ENCODE results near the gene DDR2.

The DDR2 gene

GRCh38 chr1:162629651-162630050 is 2.6 kb upstream of the DDR2 start:
- no peak overlapping the region for H3K27ac ChIP-seq (ENCODE audit: low read depth, low read length)
- WGBS, result 97% methylated on average over 2 of the region's 2 CpGs
- H3K4me1 ChIP-seq (ENCODE audit: insufficient read depth, low read length), result peaks cover 9% of the 10 kb centered on the region; the same call in 1 of the 2 replicates
- no peak overlapping the region for H3K9ac ChIP-seq (ENCODE audit: low read depth, low read length)
- H3K9me3 ChIP-seq (ENCODE audit: insufficient read depth, low read depth, low read length), result no peaks in the 10 kb centered on the region
- H3K36me3 ChIP-seq (ENCODE audit: insufficient read depth, low read length), result no peaks in the 10 kb centered on the region
- no peaks in the 10 kb centered on the region for H3K27me3 ChIP-seq (ENCODE audit: insufficient read depth, low read length)
- no peak overlapping the region for H3K4me3 ChIP-seq (ENCODE audit: low read length)

GRCh38 chr1:162631546-162632191 is 595 bp upstream of the DDR2 start:
- WGBS, result 84% methylated on average over 8 of the region's 10 CpGs
- Histone ChIP-seq H3K9ac (ENCODE audit: low read depth, low read length) (no peak overlapping the region), H3K27ac (ENCODE audit: low read depth, low read length) (no peak overlapping the region), H3K27me3 (ENCODE audit: insufficient read depth, low read length) (no peaks in the 10 kb centered on the region), H3K9me3 (ENCODE audit: insufficient read depth, low read depth, low read length) (no peaks in the 10 kb centered on the region), H3K36me3 (ENCODE audit: insufficient read depth, low read length) (no peaks in the 10 kb centered on the region), H3K4me1 (ENCODE audit: insufficient read depth, low read length) (peaks cover 9% of the 10 kb centered on the region; the same call in 1 of the 2 replicates), H3K4me3 (ENCODE audit: low read length) (no peak overlapping the region)

GRCh38 chr1:162632698-162633080 is 425 bp downstream of the DDR2 start:
- no peak overlapping the region for H3K27ac ChIP-seq (ENCODE audit: low read depth, low read length)
- H3K9me3 ChIP-seq (ENCODE audit: insufficient read depth, low read depth, low read length), result no peaks in the 10 kb centered on the region
- H3K9ac ChIP-seq (ENCODE audit: low read depth, low read length), result peak overlapping the region; percentile 17; the same call in 1 of the 2 replicates
- no peaks in the 10 kb centered on the region for H3K36me3 ChIP-seq (ENCODE audit: insufficient read depth, low read length)
- peaks cover 9% of the 10 kb centered on the region; the same call in 1 of the 2 replicates for H3K4me1 ChIP-seq (ENCODE audit: insufficient read depth, low read length)
- WGBS, result 88% methylated on average over 4 of the region's 4 CpGs
- H3K27me3 ChIP-seq (ENCODE audit: insufficient read depth, low read length), result no peaks in the 10 kb centered on the region
- H3K4me3 ChIP-seq (ENCODE audit: low read length), result peak overlapping the region; percentile 18; the same call in 1 of the 2 replicates

DNA sequence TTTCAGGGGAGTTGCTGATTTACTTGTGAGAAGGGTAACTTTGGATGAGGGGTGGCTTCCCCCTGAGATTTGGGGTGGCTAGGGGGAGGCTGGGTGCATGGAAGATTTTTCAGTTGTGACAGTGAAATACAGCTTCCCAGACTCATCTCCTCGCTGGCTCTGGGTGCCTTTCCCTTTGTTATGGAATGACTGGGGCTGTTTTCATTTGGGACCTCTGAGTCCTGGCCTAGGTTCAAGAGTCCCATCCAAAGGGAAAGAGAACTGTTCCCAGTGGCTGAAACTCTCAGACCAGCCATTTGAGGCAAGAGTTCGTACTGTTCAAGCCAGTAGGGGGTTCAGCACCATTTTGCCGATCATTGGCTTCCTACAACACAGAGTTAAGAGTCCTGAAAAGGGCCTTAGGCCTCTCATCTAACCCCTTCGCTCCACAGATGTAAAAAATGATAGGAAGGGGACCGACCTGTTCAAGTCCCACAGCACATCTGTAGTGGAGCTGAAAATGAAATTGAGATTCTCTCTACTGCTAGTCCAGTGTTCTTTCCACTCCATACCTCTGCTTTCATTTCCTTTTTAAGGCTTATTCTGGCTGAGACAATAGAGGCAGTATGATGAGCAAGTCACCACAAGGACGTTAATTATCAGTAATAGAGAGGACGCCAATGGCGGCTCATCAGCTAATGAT is 958 bp downstream of the DDR2 start:
- Histone ChIP-seq H3K36me3 (ENCODE audit: insufficient read depth, low read length) (no peaks in the 10 kb centered on the region), H3K27ac (ENCODE audit: low read depth, low read length) (no peak overlapping the region), H3K4me1 (ENCODE audit: insufficient read depth, low read length) (peaks cover 9% of the 10 kb centered on the region; the same call in 1 of the 2 replicates), H3K4me3 (ENCODE audit: low read length) (peak overlapping the region; percentile 18; the same call in 1 of the 2 replicates), H3K9me3 (ENCODE audit: insufficient read depth, low read depth, low read length) (no peaks in the 10 kb centered on the region), H3K9ac (ENCODE audit: low read depth, low read length) (no peak overlapping the region), H3K27me3 (ENCODE audit: insufficient read depth, low read length) (no peaks in the 10 kb centered on the region)
- WGBS, result 91% methylated on average over 8 of the region's 8 CpGs

- Histone ChIP-seq H3K27ac (ENCODE audit: low read depth, low read length) (no peak overlapping the region), H3K27me3 (ENCODE audit: insufficient read depth, low read length) (no peaks in the 10 kb centered on the region), H3K9ac (ENCODE audit: low read depth, low read length) (no peak overlapping the region), H3K4me1 (ENCODE audit: insufficient read depth, low read length) (peaks cover 9% of the 10 kb centered on the region; the same call in 1 of the 2 replicates), H3K36me3 (ENCODE audit: insufficient read depth, low read length) (no peaks in the 10 kb centered on the region), H3K4me3 (ENCODE audit: low read length) (no peak overlapping the region), H3K9me3 (ENCODE audit: insufficient read depth, low read depth, low read length) (no peaks in the 10 kb centered on the region)
- 92% methylated on average over 4 of the region's 4 CpGs for WGBS
These were observed 3.2 kb downstream of the DDR2 start for GRCh38 chr1:162635418-162635817.

- Histone ChIP-seq H3K9ac (ENCODE audit: low read depth, low read length) (no peak overlapping the region), H3K27me3 (ENCODE audit: insufficient read depth, low read length) (no peaks in the 10 kb centered on the region), H3K27ac (ENCODE audit: low read depth, low read length) (no peak overlapping the region), H3K4me1 (ENCODE audit: insufficient read depth, low read length) (no peaks in the 10 kb centered on the region), H3K9me3 (ENCODE audit: insufficient read depth, low read depth, low read length) (no peaks in the 10 kb centered on the region), H3K36me3 (ENCODE audit: insufficient read depth, low read length) (no peaks in the 10 kb centered on the region), H3K4me3 (ENCODE audit: low read length) (no peak overlapping the region)
- WGBS, result 92% methylated on average over 7 of the region's 7 CpGs
These were observed 7.5 kb downstream of the DDR2 start for GRCh38 chr1:162639718-162640117.

DNA sequence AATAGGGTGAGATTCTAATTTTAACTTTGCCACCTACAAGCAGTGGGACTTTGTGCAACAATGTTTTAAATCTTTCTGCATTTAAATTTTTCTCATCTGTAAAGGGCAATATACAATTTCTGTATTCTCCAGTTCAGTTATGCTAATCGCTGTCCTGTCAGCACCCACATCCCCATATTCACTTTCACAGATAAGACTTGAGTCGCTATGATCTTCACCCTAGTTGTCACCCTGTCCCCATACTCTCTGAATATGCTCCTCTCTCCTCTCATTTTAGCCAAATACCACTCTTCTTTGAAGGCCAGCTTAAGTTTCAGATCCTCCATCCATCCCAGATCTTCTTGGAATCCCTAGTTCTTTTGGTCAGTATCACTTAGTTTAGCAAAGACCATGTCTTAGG is 8.8 kb downstream of the DDR2 start:
- H3K4me1 ChIP-seq (ENCODE audit: insufficient read depth, low read length), result no peaks in the 10 kb centered on the region
- H3K27ac ChIP-seq (ENCODE audit: low read depth, low read length), result no peak overlapping the region
- WGBS, result 95% methylated on average over 2 of the region's 2 CpGs
- H3K27me3 ChIP-seq (ENCODE audit: insufficient read depth, low read length), result no peaks in the 10 kb centered on the region
- H3K9ac ChIP-seq (ENCODE audit: low read depth, low read length), result no peak overlapping the region
- no peaks in the 10 kb centered on the region for H3K9me3 ChIP-seq (ENCODE audit: insufficient read depth, low read depth, low read length)
- no peak overlapping the region for H3K4me3 ChIP-seq (ENCODE audit: low read length)
- H3K36me3 ChIP-seq (ENCODE audit: insufficient read depth, low read length), result no peaks in the 10 kb centered on the region

GRCh38 chr1:162644986-162645314 is 12.7 kb downstream of the DDR2 start:
- H3K4me1 ChIP-seq (ENCODE audit: insufficient read depth, low read length), result no peaks in the 10 kb centered on the region
- H3K4me3 ChIP-seq (ENCODE audit: low read length), result no peak overlapping the region
- H3K9me3 ChIP-seq (ENCODE audit: insufficient read depth, low read depth, low read length), result no peaks in the 10 kb centered on the region
- H3K9ac ChIP-seq (ENCODE audit: low read depth, low read length), result no peak overlapping the region
- H3K27ac ChIP-seq (ENCODE audit: low read depth, low read length), result no peak overlapping the region
- 94% methylated on average over 3 of the region's 3 CpGs for WGBS
- no peaks in the 10 kb centered on the region for H3K27me3 ChIP-seq (ENCODE audit: insufficient read depth, low read length)
- H3K36me3 ChIP-seq (ENCODE audit: insufficient read depth, low read length), result no peaks in the 10 kb centered on the region

- Histone ChIP-seq H3K27me3 (ENCODE audit: insufficient read depth, low read length) (no peaks in the 10 kb centered on the region), H3K27ac (ENCODE audit: low read depth, low read length) (no peak overlapping the region), H3K36me3 (ENCODE audit: insufficient read depth, low read length) (no peaks in the 10 kb centered on the region), H3K4me3 (ENCODE audit: low read length) (no peak overlapping the region), H3K9me3 (ENCODE audit: insufficient read depth, low read depth, low read length) (no peaks in the 10 kb centered on the region), H3K9ac (ENCODE audit: low read depth, low read length) (no peak overlapping the region), H3K4me1 (ENCODE audit: insufficient read depth, low read length) (no peaks in the 10 kb centered on the region)
- WGBS, result 95% methylated on average over 4 of the region's 4 CpGs
These were observed 13.4 kb downstream of the DDR2 start for GRCh38 chr1:162645666-162646065.

DNA sequence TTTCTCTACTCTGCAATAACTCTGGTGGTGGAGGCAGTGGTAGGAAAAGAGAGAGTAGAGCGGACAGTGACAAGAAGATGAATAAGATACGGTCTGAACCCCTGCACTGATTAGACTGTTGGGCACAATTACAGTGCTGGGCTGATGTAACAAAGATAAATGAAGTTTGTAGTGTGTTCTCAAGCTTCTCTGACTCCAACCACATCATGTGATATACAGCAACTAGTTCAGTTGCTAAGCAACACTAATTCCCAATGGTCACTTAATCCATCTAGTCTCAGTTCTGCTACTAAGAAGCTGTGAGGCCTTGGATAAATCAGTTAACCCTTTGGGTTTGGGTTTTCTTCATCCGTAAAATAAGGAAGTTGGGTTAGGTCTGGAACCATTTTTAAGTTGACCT is 17.3 kb downstream of the DDR2 start:
- Histone ChIP-seq H3K27me3 (ENCODE audit: insufficient read depth, low read length) (no peaks in the 10 kb centered on the region), H3K27ac (ENCODE audit: low read depth, low read length) (no peak overlapping the region), H3K4me3 (ENCODE audit: low read length) (no peak overlapping the region), H3K36me3 (ENCODE audit: insufficient read depth, low read length) (no peaks in the 10 kb centered on the region), H3K9ac (ENCODE audit: low read depth, low read length) (no peak overlapping the region), H3K9me3 (ENCODE audit: insufficient read depth, low read depth, low read length) (no peaks in the 10 kb centered on the region), H3K4me1 (ENCODE audit: insufficient read depth, low read length) (no peaks in the 10 kb centered on the region)
- WGBS, result 90% methylated on average over 3 of the region's 3 CpGs

- Histone ChIP-seq H3K9me3 (ENCODE audit: insufficient read depth, low read depth, low read length) (no peaks in the 10 kb centered on the region), H3K4me1 (ENCODE audit: insufficient read depth, low read length) (no peaks in the 10 kb centered on the region), H3K4me3 (ENCODE audit: low read length) (no peak overlapping the region), H3K27me3 (ENCODE audit: insufficient read depth, low read length) (no peaks in the 10 kb centered on the region), H3K27ac (ENCODE audit: low read depth, low read length) (no peak overlapping the region), H3K9ac (ENCODE audit: low read depth, low read length) (no peak overlapping the region), H3K36me3 (ENCODE audit: insufficient read depth, low read length) (no peaks in the 10 kb centered on the region)
- WGBS, result 89% methylated on average over 5 of the region's 5 CpGs
These were observed 22.8 kb downstream of the DDR2 start for GRCh38 chr1:162654915-162655620.

Data from HUES64 (cell line).